DMS114 treated with DMSO at 0.1 percent for 48 hours (cell line): Measurements from ENCODE around the gene ZNF483.
A peak's percentile ranks its signal among the peaks of the same experiment; 100 is the strongest.
"Not testable (repeated sequence)": the region's sequence is repeated elsewhere in the genome, so short reads cannot be mapped to it uniquely, and the experiment has no call there.

Experiments used
- DNase-seq: peaks from one replicate; lab custom pipeline; 2025; ENCODE audit not compliant: unreplicated experiment; lab: John Stamatoyannopoulos, UW

ZNF483 gene

DNA sequence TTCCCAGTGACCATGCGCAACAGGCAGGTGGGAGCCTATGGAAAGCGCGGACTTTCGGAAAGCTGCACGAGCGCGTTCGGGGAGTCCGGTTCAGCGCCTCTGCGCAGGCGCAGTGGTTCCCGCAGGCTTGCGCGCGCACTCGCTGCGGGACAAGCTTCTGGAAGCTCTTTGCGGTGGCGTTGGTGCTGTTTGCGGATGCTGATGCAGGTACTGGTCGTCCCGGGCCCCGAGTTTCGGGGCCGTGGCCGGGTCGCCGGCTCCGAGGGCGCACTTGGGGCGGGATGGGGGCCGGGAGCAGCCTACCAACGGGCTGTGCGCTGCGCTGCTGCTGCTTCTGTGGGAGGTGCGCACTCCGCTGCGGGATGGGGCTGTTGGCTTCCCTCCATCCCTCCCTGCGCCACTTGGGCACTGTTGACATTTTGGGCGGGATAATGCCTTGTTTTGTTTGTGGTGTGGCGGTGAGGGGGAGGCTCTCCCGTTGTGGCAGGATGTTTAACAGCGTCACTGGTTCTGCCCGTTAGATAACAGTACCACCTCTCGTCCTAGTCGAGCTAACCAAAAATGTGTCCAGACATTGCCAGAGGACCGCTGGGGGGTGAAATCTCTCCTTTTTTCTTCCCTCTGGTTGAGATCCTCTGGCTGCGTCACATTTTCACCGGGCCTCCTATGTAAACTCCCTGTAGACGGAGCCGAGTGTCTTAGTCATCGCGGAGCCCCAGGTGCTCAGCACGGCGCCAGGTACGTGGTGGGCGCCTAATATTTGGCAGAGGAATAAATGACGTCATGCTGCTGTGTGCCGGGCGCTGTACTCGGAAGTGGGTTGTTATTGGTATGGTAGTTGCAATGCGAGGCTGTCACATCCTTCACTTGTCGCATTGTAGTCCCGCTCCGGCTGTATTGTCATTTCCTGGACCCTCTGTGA, at the start of gene ZNF483:
TSS of gene ZNF483 (plus strand) at position 124 of the 922 bp plus-strand sequence. CDS start 2,217 bp downstream, outside the sequence.
- DNase-seq, result peak; percentile 77

DNA sequence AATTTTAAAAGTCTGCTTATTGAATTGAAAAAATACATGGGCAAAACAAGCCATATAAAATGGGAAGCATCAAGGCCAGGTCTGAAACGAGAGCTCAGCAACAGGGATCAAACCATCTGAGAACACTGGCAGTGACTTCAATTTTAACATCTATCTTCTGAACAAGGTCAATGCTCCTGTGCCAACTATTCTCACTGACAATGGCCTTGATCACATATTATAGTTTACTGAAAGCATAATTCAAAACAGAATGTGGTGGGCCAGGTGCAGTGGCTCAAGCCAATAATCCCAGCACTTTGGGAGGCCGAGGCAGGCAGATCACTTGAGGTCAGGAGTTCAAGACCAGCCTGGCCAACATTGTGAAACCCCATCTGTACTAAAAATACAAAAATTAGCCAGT, 49.8 kb upstream of the ZNF483 start:
- DNase-seq, result no peak

DNA sequence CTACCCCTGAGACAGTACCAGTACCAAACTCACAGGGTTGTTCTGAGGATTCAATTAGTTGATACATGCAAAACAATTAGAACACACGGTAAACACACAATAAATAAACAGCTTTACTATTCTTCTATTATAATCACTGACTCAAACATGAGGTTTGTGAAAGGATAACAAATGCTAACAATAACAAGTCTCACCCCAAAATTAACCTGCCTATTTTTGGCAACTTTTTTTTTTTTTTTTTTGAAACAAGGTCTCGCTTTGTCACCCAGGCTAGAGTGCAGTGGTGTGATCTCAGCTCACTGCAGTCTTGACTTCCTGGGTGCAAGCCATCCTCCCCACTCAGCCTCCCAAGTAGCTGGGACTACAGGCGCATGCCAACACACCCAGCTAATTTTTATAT, 47.3 kb upstream of the ZNF483 start:
- DNase-seq, result no peak

DNA sequence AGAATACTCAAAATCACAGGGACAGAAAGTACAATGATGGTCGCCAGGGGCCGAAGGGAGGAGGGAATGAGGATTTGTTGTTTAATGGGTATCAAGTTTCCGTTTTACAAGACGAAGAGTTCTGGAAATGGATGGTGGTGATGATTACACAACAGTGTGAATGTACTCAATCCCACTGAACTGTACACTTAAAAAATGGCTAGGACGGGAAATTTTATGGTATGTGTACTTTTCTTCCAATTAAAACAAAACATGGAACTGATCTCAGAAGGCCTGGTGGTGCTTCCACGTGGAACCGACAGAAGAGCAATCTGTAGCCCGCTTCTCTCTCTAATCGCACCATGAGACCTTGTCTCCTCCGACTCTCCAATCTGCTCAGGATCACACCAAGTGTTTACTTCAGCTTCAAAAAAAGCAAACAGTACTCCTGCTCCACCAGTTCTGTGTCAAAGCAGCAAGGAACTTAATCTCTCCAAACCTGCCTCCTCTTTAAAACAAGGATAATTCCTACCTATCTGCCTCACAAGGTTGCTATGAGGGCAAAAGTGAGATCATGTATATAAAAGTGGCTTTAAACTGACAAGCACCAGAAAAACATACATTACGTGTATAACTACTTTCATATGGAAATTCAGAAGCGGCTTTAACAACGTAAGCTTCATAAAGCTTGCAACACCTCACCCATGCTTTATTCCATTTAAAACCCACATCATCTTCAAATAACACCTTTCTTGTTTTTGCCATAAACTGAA, 42.9 kb upstream of the ZNF483 start:
- no peak for DNase-seq

DNA sequence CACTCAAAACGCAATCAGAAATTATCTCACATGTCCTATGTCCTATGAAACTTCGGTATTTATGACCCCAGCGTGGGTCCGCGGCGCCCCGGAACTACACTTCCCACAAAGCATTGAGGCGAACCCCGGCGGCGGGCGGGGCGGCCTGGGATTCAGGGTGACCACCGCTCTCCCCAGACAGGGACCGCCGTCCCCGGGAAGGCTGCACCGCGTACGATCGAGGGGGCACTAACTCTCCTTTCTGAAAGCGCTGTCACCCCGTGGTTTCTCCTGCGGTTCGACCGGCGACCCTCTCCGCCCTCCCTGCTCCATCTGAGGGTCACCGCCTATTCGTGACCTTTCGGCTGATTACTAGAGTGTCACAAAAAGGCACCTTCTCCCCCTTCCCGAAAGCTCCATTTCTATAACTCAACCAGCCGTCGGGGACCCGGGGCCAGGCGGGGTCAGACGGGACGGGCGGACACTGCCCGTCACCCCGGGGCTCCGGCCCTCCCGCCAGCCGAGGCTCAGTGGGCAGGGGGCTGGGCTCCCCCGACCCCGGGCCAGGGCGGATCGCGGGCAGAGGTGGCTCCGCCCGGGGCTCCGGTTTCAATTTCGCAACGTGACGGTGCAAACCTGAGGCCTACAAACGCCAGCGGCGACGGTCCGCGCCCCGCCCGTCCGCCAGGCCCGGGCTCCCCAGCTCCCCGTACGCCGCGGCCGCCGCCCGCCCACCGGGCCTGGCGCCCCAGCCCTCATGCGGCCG, 42.1 kb upstream of the ZNF483 start:
- DNase-seq, result no peak

DNA sequence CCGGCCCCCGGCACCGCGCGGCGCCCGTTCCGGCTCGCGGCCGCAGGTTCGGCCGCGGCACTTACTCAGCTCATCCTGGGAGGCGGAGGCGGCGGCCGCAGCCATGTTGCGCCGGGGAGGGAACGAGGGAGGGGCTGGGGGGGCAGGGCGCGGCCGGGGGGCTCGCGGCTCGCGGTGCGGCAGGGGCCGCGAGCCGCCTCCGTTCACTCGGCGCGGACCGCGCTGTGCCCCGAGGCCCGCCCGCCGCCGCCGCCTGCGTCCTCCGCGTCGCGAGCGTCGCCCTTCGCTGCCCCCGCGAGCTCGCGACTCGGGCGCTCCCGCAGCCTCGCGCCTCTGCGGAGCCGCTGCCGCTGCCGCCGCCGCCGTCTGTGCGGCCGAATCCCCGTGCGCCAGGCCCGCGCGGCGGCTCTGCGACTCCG, 41.5 kb upstream of the ZNF483 start:
- no peak for DNase-seq

DNA sequence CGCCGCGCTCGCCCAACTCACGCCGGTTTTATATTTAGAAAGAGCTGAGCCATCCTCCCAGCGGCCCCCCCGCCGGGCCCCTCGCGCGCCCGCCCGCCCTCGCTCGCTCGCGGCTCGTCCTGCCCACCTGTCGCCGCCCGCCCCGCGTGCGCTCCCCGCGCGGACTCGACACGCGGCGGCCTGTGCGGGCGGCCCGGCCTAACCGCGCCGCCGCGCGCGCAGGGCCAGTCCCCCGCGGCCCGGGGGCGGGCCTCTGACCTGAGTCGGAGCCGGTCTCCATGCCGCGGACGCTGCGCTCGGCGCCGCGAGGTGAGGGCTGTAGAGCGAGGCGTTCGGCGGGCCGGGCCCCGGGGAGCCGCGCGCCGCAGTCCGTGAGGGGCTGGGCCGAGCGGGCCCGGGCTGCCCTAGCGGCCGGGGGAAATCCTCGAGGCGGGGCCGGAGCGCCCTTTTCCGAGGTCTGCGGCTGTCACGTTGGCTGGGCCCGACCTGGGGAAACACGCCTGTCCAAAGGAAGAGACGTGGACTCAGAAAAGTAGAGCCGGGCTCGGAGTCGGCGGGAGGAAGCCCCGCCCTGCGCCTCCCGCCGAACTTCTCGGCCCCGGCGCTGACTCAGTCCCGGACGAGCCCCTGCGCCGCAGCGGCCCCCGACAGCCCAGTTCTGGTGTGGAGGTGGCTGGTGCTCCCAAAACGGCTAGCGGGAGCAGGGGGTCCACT, 41.0 kb upstream of the ZNF483 start, which contains the start of gene ECPAS:
TSS of gene ECPAS (minus strand) at position 526 of the 714 bp plus-strand sequence. CDS start 11,465 bp downstream, outside the sequence.
- DNase-seq, result no peak

DNA sequence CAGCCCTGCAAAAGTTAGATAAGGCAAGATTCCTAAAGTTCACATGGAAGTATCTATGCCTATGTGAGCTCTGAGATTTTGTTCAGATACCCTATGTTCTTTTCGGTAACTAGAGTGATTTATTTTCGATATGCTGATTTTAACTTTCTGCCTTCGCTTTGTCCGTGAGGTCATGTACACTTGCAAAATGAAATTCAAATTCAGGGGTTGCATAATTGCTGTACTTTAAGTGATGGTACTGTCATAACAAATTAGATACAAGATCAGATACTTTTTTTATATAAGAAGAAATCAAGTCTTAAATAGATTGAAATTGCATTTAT, 40.4 kb upstream of the ZNF483 start:
- no peak for DNase-seq

DNA sequence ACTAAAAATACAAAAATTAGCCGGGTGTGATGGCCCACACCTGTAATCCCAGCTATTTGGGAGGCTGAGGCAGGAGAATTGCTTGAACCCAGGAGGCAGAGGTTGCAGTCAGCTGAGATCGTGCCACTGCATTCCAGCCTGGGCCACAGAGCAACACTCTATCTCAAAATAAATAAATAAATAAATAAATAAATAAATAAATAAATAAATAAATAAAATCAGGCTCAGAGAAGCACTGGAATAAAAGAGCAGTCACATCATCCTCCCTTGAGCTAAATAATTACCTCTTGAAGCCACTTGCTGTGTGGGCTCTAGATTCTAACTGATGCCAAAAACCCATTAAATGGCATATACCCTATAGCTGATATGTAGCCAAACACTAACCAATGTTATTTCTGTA, 27.8 kb upstream of the ZNF483 start:
- not testable (repeated sequence) for DNase-seq

DNA sequence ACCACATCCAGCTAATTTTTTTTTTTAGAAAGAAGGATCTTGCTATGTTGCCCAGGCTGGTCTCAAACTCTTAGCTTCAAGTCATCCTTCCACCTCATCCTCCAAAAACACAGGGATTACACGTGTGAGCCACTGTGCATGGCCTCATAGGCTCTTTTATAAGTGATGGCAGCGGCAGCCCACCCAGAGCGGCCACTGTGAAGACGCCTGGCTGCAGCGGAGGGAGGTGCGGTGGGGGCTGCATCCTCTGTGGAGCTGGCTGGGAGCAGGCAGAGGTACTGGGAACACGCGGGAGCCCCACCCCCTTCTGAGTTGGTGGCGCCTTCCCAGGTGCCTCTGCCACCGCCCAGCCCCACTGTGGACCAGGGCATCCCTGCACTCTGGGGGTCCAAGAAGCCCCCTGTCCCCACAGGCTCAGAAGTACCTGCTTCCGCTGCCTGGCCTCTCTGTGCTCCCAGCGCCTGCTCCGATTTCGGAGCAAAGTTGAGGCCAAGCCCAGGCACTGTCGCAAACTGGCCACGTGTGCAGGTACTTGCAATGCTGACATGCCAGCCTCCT, 23.9 kb upstream of the ZNF483 start:
- no peak for DNase-seq

DNA sequence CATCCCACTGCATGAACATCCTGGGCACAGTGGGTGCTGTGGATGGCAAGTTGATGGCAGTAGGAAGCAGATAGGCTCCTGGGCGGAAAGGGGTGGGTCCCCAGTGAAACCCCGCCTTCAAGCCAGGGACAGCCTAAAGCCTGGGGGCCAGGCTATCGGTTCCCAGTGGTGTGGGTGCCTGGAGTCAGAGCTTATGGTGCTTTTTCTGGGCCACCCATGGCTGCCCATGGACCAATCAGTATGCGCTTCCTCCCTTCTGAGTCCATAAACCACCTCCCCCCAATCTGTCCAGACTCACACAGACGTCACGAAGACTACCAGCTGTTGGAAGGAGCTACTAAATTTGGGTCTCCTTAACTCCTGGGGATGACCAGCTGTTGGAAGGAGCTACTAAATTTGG, 23.3 kb upstream of the ZNF483 start:
- no peak for DNase-seq

DNA sequence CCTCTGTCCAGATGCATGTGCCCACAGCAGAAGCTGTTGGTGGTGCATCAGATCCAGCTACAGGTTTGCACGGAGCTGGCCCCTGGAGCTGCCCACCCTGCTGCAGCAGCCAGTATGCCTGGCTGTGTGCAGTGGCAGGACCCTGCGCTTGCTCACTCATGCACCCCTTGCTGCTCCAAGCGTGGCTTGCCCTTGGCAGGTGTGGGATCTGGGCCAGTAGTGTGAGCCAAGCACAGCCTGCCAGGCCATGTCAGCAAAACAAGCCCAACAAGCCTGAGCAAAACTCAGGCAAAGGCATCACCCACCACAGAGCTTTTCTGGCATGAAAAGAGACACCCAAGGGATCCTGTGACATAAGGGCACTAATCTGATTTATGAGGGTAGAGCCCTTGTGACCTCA, 22.5 kb upstream of the ZNF483 start:
- DNase-seq, result no peak

DNA sequence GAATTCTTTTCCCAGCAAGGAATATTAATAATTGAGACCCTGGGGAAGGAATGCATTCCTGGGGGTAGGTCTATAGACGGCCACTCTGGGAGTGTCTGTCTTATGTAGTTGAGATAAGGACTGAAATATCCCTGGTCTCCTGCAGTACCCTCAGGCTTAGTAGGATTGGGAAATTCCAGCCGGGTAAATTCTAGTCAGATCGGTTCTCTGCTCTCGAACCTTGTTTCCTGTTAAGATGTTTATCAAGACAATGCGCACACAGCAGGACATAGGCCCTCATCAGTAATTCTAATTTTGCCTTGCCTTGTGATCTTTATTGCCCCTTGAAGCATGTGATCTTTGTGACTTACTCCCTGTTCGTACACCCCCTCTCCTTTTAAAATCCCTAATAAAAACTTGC, 13.4 kb upstream of the ZNF483 start:
- DNase-seq, result not testable (repeated sequence)

DNA sequence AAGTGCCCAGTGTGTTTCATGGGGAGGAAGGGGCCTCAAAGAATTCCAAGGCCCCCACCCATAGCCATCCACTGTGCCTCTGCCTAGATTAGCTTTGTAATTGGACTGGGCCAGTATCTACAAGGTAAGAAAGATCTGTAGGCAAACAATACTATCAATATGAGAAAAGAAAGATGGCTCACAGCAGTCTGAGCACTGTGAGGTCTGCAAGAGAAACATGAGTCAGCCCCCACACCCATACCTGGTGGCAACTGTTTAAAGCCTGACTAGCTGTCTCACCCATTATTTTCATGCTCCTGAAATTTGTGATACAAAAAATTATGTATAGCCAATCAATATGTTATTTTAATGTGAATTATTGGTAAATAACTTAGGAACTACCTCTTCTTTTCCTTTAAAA, 10.0 kb upstream of the ZNF483 start:
- DNase-seq, result no peak

DNA sequence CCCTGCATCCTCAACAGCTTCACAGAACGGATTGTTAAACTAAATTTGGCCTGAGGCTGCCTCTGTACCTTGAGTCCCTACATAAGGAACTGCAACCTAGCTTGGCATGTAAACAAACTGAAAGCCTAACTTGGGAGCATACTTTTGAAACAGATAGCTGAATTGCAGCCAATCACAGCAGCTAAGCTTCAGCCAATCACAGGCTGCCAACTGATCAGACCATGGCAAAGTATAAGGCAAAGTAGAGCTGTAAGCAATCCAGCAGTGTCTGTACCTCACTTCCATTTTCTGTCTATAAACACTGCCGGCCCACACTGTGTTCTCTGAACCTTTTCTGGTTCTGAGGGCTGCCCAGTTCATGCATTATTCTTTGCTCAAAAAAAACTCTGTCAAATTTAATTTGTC, 8.9 kb upstream of the ZNF483 start:
- DNase-seq, result no peak

DNA sequence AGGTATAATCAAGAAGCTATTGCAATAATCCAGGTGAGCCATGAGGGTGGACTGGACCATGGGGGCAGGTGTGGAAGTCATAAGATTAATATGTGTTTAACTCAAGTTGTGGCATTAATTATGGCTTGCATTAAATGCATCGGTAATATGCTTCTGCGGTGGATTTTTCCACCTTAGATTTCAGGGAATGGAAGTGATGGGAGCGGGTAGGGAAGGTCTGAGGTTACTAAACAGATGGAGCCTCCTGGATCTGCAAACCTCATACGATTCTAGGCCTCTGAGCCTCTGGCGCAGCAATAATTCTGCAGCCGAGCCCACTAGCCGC, 286 bp upstream of the ZNF483 start:
- no peak for DNase-seq

DNA sequence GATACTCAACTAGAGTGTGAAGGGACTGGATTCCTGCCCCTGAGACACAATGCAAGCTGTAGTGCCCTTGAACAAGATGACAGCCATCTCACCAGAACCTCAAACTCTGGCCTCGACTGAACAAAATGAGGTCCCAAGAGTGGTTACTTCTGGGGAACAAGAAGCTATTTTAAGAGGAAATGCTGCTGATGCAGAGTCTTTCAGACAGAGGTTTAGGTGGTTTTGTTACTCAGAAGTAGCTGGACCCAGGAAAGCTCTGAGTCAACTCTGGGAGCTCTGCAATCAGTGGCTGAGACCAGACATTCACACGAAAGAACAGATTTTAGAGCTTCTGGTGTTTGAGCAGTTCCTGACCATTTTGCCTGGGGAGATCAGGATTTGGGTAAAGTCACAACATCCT, 2.4 kb downstream of the ZNF483 start:
- DNase-seq, result no peak

DNA sequence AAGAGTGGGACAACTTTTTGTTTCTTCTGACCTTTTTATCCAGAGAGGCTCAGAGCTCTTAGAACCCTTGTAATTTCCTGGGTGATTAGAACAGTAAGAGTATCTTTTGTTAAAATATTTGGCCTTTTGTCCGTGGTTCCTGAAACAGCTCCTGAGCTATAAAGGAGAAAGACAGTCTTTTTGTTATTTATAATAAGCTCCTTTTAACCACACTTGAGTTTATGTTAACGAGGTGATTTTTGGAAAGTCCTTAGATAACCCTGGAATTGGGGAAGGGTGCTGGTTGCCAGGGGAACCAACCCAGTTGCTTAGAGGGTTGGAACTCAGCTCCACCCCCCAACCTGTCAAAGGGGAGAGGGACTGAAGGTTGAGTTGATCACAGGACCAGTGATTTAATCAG, 4.8 kb downstream of the ZNF483 start:
- no peak for DNase-seq

DNA sequence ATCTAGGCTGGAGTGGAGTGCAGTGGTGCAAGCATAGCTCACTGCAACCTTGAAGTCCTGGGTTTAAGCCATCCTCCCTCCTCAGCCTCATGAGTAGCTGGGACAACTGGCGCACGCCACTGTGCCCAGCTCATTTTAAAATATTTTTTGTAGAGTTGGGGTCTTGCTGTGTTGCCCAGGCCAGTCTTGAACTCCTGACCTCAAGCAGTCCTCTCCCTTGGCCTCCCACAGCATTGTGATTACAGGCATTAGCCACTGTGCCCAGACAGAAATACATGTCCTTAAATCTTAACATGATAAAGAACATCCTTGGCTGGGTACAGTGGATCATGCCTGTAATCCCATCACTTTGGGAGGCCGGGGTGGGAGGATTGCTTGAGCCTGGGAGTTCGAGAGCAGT, 6.7 kb downstream of the ZNF483 start:
- no peak for DNase-seq

DNA sequence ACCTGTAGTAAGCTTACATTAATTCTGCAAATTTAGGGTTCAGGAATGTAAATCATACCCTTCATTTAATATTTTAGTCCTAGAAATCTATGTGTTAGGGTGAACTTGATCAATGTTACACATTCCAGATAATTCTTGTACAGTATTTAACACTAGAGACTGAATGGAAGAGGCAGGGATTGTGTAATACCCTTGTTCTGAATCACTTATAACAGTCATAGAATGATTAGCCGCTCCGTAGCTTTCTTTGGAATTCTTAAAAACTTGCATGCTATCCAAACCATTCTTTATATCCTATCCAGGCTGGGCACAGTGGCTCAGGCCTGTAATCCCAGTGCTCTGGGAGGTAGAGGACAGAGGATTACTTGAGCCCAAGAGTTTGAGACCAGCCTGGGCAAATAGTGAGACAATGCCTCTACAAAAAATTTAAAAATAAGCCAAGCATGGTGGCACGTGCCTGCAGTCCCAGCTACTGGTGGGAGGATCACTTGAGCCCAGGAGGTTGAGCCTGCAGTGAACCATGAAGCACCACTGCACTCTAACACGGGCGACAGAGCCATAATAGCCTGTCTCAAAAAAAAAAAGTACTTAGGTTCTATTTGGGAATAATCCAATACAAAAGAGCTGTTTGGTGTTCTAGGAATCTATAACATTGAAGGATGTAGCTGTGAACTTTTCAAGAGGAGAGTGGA, 8.3 kb downstream of the ZNF483 start:
- no peak for DNase-seq
